H9 (cell line): ENCODE measurements around the gene GABBR2. TPM values are rescaled to one million over a fixed set of nuclear protein-coding genes. Genes with fewer than 3 reads are reported as not detected.

ENCODE experiments used
- DNase-seq: peaks from one replicate; pipeline ENCODE4 v3.0.0-alpha.2; 2017
- H2AFZ ChIP-seq: one replicate; pipeline ENCODE4 v1.6.1; 2013; ENCODE audit warnings: mild to moderate bottlenecking, low read length, control low read depth, moderate library complexity
- H2AK5ac ChIP-seq: 2 replicates; pipeline ENCODE4 v1.6.1; 2013; ENCODE audit warnings: low read length, control low read depth, mixed read lengths; ENCODE audit not compliant: insufficient read length
- H2BK120ac ChIP-seq: one replicate; pipeline ENCODE4 v1.6.1; 2013; ENCODE audit warnings: low read depth, mild to moderate bottlenecking, low read length, control low read depth, inconsistent platforms; ENCODE audit not compliant: poor library complexity, severe bottlenecking
- H2BK12ac ChIP-seq: 2 replicates; pipeline ENCODE4 v1.6.1; 2013; ENCODE audit warnings: low read length, control low read depth, mixed read lengths, low read depth; ENCODE audit not compliant: insufficient read length
- H2BK15ac ChIP-seq: 2 replicates; pipeline ENCODE4 v1.6.1; 2013; ENCODE audit warnings: low read depth, low read length, control low read depth
- H2BK20ac ChIP-seq: one replicate; pipeline ENCODE4 v1.6.1; 2013; ENCODE audit warnings: low read depth, mild to moderate bottlenecking, low read length, control low read depth, inconsistent platforms; ENCODE audit not compliant: poor library complexity, severe bottlenecking
- H2BK5ac ChIP-seq: 2 replicates; pipeline ENCODE4 v1.6.1; 2013; ENCODE audit warnings: low read length, control low read depth, mixed read lengths; ENCODE audit not compliant: insufficient read length
- H3K14ac ChIP-seq: 2 replicates; pipeline ENCODE4 v1.6.1; 2013; ENCODE audit warnings: low read length, control low read depth; ENCODE audit not compliant: insufficient read depth
- H3K18ac ChIP-seq: 2 replicates; pipeline ENCODE4 v1.6.1; 2013; ENCODE audit warnings: low read depth, mild to moderate bottlenecking, mixed read lengths, low read length, control low read depth; ENCODE audit not compliant: insufficient read length
- H3K23ac ChIP-seq: 2 replicates; pipeline ENCODE4 v1.6.1; 2013; ENCODE audit warnings: low read length, control low read depth, mixed read lengths, low read depth; ENCODE audit not compliant: insufficient read length
- H3K23me2 ChIP-seq: 2 replicates; pipeline ENCODE4 v1.6.1; 2013; ENCODE audit warnings: low read depth, mild to moderate bottlenecking, mixed read lengths, low read length, control low read depth; ENCODE audit not compliant: insufficient read length, poor library complexity, severe bottlenecking
- H3K27ac ChIP-seq: 2 replicates; pipeline ENCODE4 v1.5.1; 2013; ENCODE audit warnings: low read length, control low read depth, mixed read lengths, low read depth; ENCODE audit not compliant: insufficient read length
- H3K27me3 ChIP-seq: 2 replicates; pipeline ENCODE4 v1.6.1; 2013; ENCODE audit warnings: low read length, control low read depth, inconsistent platforms; ENCODE audit not compliant: insufficient read depth
- H3K4ac ChIP-seq: 2 replicates; pipeline ENCODE4 v1.6.1; 2013; ENCODE audit warnings: low read depth, mild to moderate bottlenecking, control low read depth, inconsistent platforms, low read length, moderate library complexity
- H3K4me1 ChIP-seq: 2 replicates; pipeline ENCODE4 v1.6.1; 2013; ENCODE audit warnings: low read length, control low read depth, inconsistent platforms; ENCODE audit not compliant: insufficient read depth
- H3K4me2 ChIP-seq: 2 replicates; pipeline ENCODE4 v1.6.1; 2013; ENCODE audit warnings: low read length, control low read depth, mixed read lengths; ENCODE audit not compliant: insufficient read length, insufficient read depth
- H3K56ac ChIP-seq: 2 replicates; pipeline ENCODE4 v1.6.1; 2013; ENCODE audit warnings: low read depth, mild to moderate bottlenecking, mixed read lengths, low read length, control low read depth; ENCODE audit not compliant: insufficient read length
- H3K79me1 ChIP-seq: 2 replicates; pipeline ENCODE4 v1.6.1; 2013; ENCODE audit warnings: low read depth, mild to moderate bottlenecking, moderate library complexity, low read length, control low read depth, inconsistent platforms; ENCODE audit not compliant: insufficient read depth, poor library complexity, severe bottlenecking
- H3K79me2 ChIP-seq: 2 replicates; pipeline ENCODE4 v1.6.1; 2013; ENCODE audit warnings: low read length, control low read depth, inconsistent platforms; ENCODE audit not compliant: insufficient read depth
- H3K9ac ChIP-seq: 2 replicates; pipeline ENCODE4 v1.6.1; 2013; ENCODE audit warnings: low read length, control low read depth, mixed read lengths; ENCODE audit not compliant: insufficient read length; ENCODE audit errors: extremely low read depth
- H3K9me3 ChIP-seq: one replicate; pipeline ENCODE4 v1.6.1; 2013; ENCODE audit warnings: low read depth, low read length, inconsistent platforms; ENCODE audit not compliant: control insufficient read depth
- H3T11ph ChIP-seq: one replicate; pipeline ENCODE4 v1.6.1; 2013; ENCODE audit warnings: mild to moderate bottlenecking, low read length, control low read depth, inconsistent platforms
- H4K20me1 ChIP-seq: one replicate; pipeline ENCODE4 v1.6.1; 2013; ENCODE audit not compliant: control insufficient read depth, insufficient read length, insufficient read depth
- H4K5ac ChIP-seq: 2 replicates; pipeline ENCODE4 v1.6.1; 2013; ENCODE audit warnings: low read depth, mild to moderate bottlenecking, mixed read lengths, low read length, control low read depth; ENCODE audit not compliant: insufficient read length
- H4K8ac ChIP-seq: replicated peaks from 2 replicates; pipeline ENCODE4 v1.6.1; 2013; ENCODE audit warnings: low read length, control low read depth, mixed read lengths, low read depth; ENCODE audit not compliant: insufficient read length
- H4K91ac ChIP-seq: 2 replicates; pipeline ENCODE4 v1.6.1; 2013; ENCODE audit warnings: low read depth, mild to moderate bottlenecking, moderate library complexity, mixed read lengths, low read length, control low read depth; ENCODE audit not compliant: insufficient read length
- H3K27ac Mint-ChIP-seq, 3 experiments: 2 replicates in 2 of 3; 3 replicates in 1 of 3; pipeline ENCODE4 v1.8.0; 2020 to 2021; ENCODE audit warnings: mixed read lengths in 3 of 3, mild to moderate bottlenecking in 1 of 3, moderate library complexity in 1 of 3
- H3K27me3 Mint-ChIP-seq: 2 replicates; pipeline ENCODE4 v1.8.0; 2021; ENCODE audit warnings: low read depth, mild to moderate bottlenecking, moderate library complexity, mixed read lengths
- H3K36me3 Mint-ChIP-seq, 3 experiments: 2 replicates in 2 of 3; 3 replicates in 1 of 3; pipeline ENCODE4 v1.8.0; 2020 to 2021; ENCODE audit warnings: low read depth in 3 of 3, mixed read lengths in 3 of 3; ENCODE audit not compliant: insufficient read depth in 1 of 3
- H3K4me1 Mint-ChIP-seq, 2 experiments: 2 replicates each; pipeline ENCODE4 v1.8.0; 2020; ENCODE audit warnings: mixed read lengths in 2 of 2
- H3K4me3 Mint-ChIP-seq, 2 experiments: 2 replicates in 1 of 2; 3 replicates in 1 of 2; pipeline ENCODE4 v1.8.0; 2020 to 2021; ENCODE audit warnings: mild to moderate bottlenecking in 2 of 2, mixed read lengths in 2 of 2, moderate library complexity in 1 of 2
- H3K9me3 Mint-ChIP-seq, 2 experiments: 2 replicates in 1 of 2; 3 replicates in 1 of 2; pipeline ENCODE4 v1.8.0; 2020; ENCODE audit warnings: mild to moderate bottlenecking in 2 of 2, mixed read lengths in 2 of 2, moderate library complexity in 1 of 2
- CTCF ChIP-seq: fragments of 200-600 bp; sonication (generic); conservative IDR thresholded peaks from 3 replicates; pipeline ENCODE4 v1.8.0; 2021; ENCODE audit warnings: antibody characterized with exemption, mild to moderate bottlenecking
- WGBS: extraction: QIAGEN DNeasy Blood & Tissue Kit; methylation state at CpG from one replicate; pipeline ENCODE4 v1.1.7; 2013; ENCODE audit warnings: missing lambda C conversion rate, low lambda C conversion rate, mixed read lengths; ENCODE audit not compliant: insufficient read length; ENCODE audit errors: extremely low coverage; 5-methylcytosine and 5-hydroxymethylcytosine counted together
- total RNA-seq: library from RNA; stranded (reverse); gene quantifications from 2 replicates; pipeline ENCODE4 v1.2.1, GENCODE V29; 2021

Gene GABBR2
- total RNA-seq, 1 experiment from 2014 or later: 0.66 TPM

GRCh38 chr9:98359569-98359968 is 349.2 kb downstream of the GABBR2 start:
- no peak overlapping the region for H2BK20ac ChIP-seq
- Mint-ChIP-seq H3K27me3 (peaks cover 1% of the 10 kb centered on the region; the same call in 1 of the 2 replicates), H3K9me3 (peaks cover 5 to 9% of the 10 kb centered on the region in 2 experiments; a peak in 4 of 5 replicates), H3K36me3 (peaks cover 0 to 3% (median 0%) of the 10 kb centered on the region in 3 experiments; a peak in 3 of 7 replicates), H3K4me3 (no peak overlapping the region), H3K27ac (peak overlapping the region in 2 of 3 experiments; percentile 13 to 92; a peak in 2 of 7 replicates), H3K4me1 (0 out of 4 replicates have a peak, but pooled peaks cover 0 to 3% of the 10 kb centered on the region in 2 experiments)
- no peaks in the 10 kb centered on the region for H3K4me1 ChIP-seq
- no peaks in the 10 kb centered on the region for H4K20me1 ChIP-seq
- H3K79me1 ChIP-seq: no peaks in the 10 kb centered on the region
- H3K9ac ChIP-seq: no peak overlapping the region
- H3K79me2 ChIP-seq: no peaks in the 10 kb centered on the region
- no peak overlapping the region for H4K5ac ChIP-seq
- no peak overlapping the region for H3T11ph ChIP-seq
- H3K4me2 ChIP-seq: no peak overlapping the region
- no peak overlapping the region for H3K18ac ChIP-seq
- H2BK12ac ChIP-seq: no peak overlapping the region
- no peak overlapping the region for H4K91ac ChIP-seq
- no peak overlapping the region for H2BK5ac ChIP-seq
- no peak for TF ChIP-seq CTCF
- H3K56ac ChIP-seq: no peak overlapping the region
- H3K14ac ChIP-seq: no peak overlapping the region; the same call in 1 of the 2 replicates
- no peak overlapping the region for H3K23ac ChIP-seq
- H3K27ac ChIP-seq: no peak overlapping the region
- DNase-seq: no peak
- H3K27me3 ChIP-seq: no peaks in the 10 kb centered on the region
- H3K9me3 ChIP-seq: no peaks in the 10 kb centered on the region
- no peak overlapping the region for H2AFZ ChIP-seq
- no peak overlapping the region for H2BK120ac ChIP-seq
- no peak overlapping the region for H4K8ac ChIP-seq
- no peak overlapping the region for H3K4ac ChIP-seq
- H2AK5ac ChIP-seq: no peak overlapping the region
- no peaks in the 10 kb centered on the region for H3K23me2 ChIP-seq
- no peak overlapping the region for H2BK15ac ChIP-seq
- WGBS: no CpG with 5 or more reads among the region's 8 CpGs
